Measurements from ENCODE around the gene ACTG1. TPM values are rescaled to one million over a fixed set of nuclear protein-coding genes. Genes with fewer than 3 reads are reported as not detected.

Gene ACTG1
- total RNA-seq, 1 experiment from 2014 or later = 4,160 TPM

DNA sequence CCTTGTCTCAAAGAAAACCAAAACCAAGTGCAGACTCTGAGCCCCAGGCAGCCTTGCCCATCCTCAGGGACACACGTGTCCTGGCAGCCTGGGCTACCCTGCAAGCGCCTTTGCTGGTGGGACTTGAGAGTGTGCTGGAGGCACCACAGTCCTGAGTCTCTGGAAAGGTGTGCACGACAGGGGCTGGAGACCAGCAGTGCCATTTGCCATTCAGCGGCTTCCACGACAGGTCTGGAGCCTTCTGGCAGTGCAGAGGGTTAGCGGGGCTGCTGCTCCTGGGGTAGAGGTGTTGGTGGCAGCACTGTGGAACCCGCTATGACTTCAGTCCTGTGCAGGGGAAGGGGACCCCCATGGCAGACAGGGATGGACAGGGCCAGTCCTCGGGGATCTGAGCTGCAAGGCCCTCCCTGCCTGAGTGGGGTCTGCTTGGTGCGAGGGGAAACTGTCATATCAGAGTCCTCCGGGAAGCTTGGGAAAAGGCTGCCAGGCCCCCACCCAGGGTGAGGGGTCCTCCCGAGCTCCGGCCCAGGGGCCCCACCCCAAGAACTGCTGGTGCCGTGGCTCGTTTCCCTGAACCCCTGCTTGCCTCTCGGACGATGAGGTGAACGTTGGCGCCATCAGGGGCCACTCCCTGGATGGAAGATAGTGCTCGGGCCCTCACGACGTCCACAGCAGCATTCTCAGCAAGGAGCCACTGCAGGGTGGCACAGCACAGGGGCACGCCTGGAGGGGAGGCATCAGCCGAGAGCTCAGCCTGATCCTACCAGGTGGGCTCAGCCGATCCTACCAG lies 32.8 kb upstream of the ACTG1 start:
- no peak overlapping the region for H2BK120ac ChIP-seq (ENCODE audit: low read depth, low read length, poor library complexity, severe bottlenecking)
- H2BK5ac ChIP-seq (ENCODE audit: insufficient read length, low read length) = no peak overlapping the region
- Mint-ChIP-seq H3K4me3 (no peak overlapping the region), H3K9me3 (no peaks in the 10 kb centered on the region; a peak in 1 of 5 replicates), H3K36me3 (ENCODE audit: insufficient read depth in 1 of 3, low read depth in 3 of 3) (peaks cover 23 to 59% (median 43%) of the 10 kb centered on the region in 3 experiments), H3K27ac (no peak overlapping the region; a peak in 1 of 7 replicates), H3K4me1 (no peaks in the 10 kb centered on the region), H3K27me3 (ENCODE audit: low read depth) (no peaks in the 10 kb centered on the region)
- H2BK15ac ChIP-seq (ENCODE audit: low read depth, low read length) = no peak overlapping the region
- H3K79me2 ChIP-seq (ENCODE audit: insufficient read depth, low read length) = no peaks in the 10 kb centered on the region
- no CpG with 5 or more reads among the region's 24 CpGs for WGBS (ENCODE audit: extremely low coverage, insufficient read length, low lambda C conversion rate)
- TF ChIP-seq, protein P1, sequence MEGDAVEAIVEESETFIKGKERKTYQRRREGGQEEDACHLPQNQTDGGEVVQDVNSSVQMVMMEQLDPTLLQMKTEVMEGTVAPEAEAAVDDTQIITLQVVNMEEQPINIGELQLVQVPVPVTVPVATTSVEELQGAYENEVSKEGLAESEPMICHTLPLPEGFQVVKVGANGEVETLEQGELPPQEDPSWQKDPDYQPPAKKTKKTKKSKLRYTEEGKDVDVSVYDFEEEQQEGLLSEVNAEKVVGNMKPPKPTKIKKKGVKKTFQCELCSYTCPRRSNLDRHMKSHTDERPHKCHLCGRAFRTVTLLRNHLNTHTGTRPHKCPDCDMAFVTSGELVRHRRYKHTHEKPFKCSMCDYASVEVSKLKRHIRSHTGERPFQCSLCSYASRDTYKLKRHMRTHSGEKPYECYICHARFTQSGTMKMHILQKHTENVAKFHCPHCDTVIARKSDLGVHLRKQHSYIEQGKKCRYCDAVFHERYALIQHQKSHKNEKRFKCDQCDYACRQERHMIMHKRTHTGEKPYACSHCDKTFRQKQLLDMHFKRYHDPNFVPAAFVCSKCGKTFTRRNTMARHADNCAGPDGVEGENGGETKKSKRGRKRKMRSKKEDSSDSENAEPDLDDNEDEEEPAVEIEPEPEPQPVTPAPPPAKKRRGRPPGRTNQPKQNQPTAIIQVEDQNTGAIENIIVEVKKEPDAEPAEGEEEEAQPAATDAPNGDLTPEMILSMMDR (conservative IDR thresholded peaks at IDR 0.05) = no peak
- H3K4ac ChIP-seq (ENCODE audit: low read depth, low read length) = no peak overlapping the region
- no peak overlapping the region for H4K8ac ChIP-seq (replicated peaks; ENCODE audit: insufficient read length, low read depth, low read length)
- H3K14ac ChIP-seq (ENCODE audit: insufficient read depth, low read length) = no peak overlapping the region
- no peak overlapping the region for H3K56ac ChIP-seq (ENCODE audit: insufficient read length, low read depth, low read length)
- no peak overlapping the region for H3K27ac ChIP-seq (ENCODE audit: insufficient read length, low read depth, low read length)
- H3K27me3 ChIP-seq (ENCODE audit: insufficient read depth, low read length) = no peaks in the 10 kb centered on the region
- no peaks in the 10 kb centered on the region for H3K79me1 ChIP-seq (ENCODE audit: insufficient read depth, low read depth, low read length, poor library complexity, severe bottlenecking)
- H3K9me3 ChIP-seq (ENCODE audit: control insufficient read depth, low read depth, low read length) = no peaks in the 10 kb centered on the region
- H4K20me1 ChIP-seq (ENCODE audit: control insufficient read depth, insufficient read depth, insufficient read length) = peaks cover under 1% of the 10 kb centered on the region
- H3T11ph ChIP-seq (ENCODE audit: low read length) = no peak overlapping the region
- no peak overlapping the region for H4K5ac ChIP-seq (ENCODE audit: insufficient read length, low read depth, low read length)
- no peak overlapping the region for H3K23ac ChIP-seq (ENCODE audit: insufficient read length, low read depth, low read length)
- no peak overlapping the region for H3K9ac ChIP-seq (ENCODE audit: extremely low read depth, insufficient read length, low read length)
- H2AK5ac ChIP-seq (ENCODE audit: insufficient read length, low read length) = no peak overlapping the region
- H2AFZ ChIP-seq (ENCODE audit: low read length) = no peak overlapping the region
- H3K23me2 ChIP-seq (ENCODE audit: insufficient read length, low read depth, low read length, poor library complexity, severe bottlenecking) = no peaks in the 10 kb centered on the region
- no peak overlapping the region for H2BK12ac ChIP-seq (ENCODE audit: insufficient read length, low read depth, low read length)
- H4K91ac ChIP-seq (ENCODE audit: insufficient read length, low read depth, low read length) = no peak overlapping the region
- H3K4me1 ChIP-seq (ENCODE audit: insufficient read depth, low read length) = no peaks in the 10 kb centered on the region
- no peak for DNase-seq
- H3K4me2 ChIP-seq (ENCODE audit: insufficient read depth, insufficient read length, low read length) = no peak overlapping the region
- no peak overlapping the region for H3K18ac ChIP-seq (ENCODE audit: insufficient read length, low read depth, low read length)
- no peak overlapping the region for H2BK20ac ChIP-seq (ENCODE audit: low read depth, low read length, poor library complexity, severe bottlenecking)

Measured in H9 (cell line).